ENCODE results near the gene PDE10A.

PDE10A gene

GRCh38 chr6:165677091-165677490, 14.1 kb upstream of the PDE10A start:
- no peak for DNase-seq

GRCh38 chr6:165676435-165677068, 13.5 kb upstream of the PDE10A start:
- DNase-seq: no peak

- DNase-seq: no peak
Measured at GRCh38 chr6:165675120-165675519, 12.1 kb upstream of the PDE10A start.

DNA sequence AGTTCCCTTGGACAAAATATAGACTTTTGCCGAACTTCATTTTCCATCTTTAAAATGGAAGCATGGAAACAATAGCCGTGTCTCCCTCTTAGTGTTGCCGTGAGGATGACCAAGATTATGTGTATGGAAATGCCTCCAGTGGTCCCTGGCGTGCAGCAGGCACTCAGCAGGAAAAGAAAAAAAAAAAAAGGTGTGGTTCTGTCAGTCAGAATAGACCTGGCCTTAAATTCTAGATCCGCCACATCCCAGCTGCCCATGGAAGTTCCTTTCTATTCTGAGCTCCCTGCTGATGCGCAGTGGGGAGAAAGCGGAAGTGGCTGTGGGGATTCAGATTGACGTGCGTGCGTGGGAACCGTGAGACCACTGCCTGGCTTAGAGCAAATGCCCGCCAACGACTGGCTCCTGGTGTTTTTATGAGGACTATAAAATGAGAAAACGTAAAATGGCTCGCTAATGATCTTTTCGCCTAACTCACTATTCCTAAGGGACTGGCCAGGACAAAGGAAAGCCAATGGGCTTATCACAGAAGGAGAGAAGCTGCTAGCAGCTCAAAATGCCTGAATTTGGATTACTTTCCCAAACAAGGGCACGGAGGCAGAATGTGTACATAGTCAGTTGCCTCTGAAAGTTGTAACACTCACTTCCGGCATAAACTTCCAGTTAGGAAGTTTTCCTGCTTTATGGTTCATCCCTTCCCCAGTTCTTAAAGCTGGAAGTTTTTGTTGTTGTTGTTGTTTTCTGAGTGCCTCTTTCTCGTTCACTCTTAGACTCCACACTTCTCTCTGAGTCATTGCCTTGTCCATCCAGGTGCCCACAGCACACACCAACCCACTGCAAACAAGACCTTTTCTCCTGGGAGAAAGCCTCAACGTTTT, 11.4 kb upstream of the PDE10A start:
- no peak for DNase-seq

DNA sequence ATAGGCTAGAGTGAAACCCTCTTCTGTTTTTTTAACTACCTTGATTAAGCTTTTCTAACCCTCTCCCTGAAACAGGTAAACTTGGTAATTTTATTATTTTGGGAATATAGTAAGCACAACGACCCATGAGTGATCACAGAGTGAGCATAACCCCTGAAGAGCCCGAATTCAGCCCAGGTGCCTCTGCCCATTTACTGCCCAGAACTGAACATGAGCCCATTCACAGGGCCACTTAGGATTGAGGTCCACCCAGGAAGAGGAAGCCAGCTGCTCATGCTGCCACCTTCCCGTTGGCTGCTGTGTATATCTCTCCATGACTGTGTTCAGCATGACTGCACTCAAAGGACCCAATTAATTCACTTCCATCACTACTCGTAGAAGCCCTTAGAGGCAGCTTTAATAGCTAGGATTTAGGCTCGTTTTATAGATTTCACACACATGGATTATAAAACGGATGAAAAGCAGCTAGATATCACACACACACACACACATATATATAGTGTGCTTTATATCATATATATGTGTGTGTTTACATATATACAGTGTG, 8.3 kb upstream of the PDE10A start:
- DNase-seq: no peak

DNA sequence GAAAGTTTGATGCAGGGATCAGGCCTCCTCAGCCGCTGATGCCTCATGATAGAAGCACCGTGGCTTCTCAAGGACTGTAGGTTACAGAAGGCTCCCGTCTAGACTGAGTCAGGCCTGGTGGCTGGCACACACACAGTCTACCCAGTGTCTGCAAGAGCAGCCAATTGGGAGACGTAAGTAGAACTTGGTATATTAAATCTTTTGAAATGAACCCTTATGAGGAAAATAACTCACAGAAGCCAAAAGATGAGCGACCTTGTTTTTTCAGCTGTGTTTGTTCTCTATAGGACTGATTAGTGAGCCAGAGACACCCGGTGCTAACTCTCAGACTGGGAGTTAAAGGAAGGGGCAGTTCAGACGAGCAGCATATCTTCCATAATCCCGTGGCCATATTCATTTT, 5.9 kb upstream of the PDE10A start:
- no peak for DNase-seq

GRCh38 chr6:165665384-165665672, 2.3 kb upstream of the PDE10A start:
- DNase-seq: no peak

DNA sequence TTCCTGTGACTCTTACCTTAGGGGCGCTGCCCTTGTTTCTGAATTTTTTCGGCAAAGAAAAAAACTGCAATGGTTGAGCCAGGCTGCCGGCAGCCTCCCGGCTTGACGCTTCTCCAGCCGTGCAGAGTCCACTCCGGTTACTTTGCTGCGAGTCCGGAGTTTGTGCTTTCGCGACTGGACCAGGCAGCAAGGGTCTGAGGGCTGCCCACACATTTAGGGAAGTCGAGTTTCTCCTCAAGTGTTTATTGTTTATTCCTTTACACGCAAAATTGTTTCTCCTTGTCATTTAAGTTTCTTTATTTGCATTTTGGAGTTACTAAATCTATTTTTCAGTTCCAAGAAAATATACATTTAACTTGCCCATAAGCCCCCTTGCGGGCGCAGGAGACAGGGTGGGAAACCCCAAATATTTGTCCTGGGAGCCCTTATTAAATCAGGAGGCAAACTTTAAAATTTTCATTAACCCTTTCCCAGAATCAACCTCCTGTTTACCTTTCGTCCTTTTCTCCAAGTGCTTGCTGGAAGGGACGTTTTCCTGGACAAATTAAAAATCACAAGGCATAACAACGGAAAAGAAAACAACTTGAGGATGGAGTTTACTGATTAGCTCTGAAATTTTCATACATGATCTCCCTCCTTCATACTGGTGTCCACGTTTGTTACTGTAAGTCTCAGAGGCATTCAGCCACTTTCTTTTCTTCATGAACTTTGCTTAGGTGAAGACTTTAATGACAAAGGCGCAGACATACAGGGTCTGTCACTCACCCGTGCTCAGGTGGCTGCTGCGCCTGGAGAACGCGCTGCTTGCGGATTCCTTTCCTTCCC, 1.7 kb upstream of the PDE10A start:
- no peak for DNase-seq

GRCh38 chr6:165663736-165664558, 906 bp upstream of the PDE10A start:
- no peak for DNase-seq

DNA sequence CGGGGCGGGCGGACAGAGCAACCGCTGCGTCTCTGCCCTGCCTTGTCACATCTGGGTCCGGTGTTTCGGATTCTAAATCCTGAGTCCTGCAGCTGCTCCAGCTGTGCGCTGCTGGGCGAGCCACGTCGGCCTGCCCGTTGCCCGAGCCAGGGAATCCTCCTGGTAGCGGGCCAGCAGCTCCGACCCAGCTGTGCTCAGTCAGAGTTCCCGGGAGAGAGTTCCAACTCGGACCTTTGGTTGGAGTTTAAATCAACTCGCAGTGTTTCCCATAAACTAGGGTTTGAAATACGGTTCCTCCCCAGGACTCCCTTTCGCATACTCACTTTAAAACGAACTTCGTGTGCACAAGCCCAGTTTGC, 315 bp upstream of the PDE10A start:
- no peak for DNase-seq

DNA sequence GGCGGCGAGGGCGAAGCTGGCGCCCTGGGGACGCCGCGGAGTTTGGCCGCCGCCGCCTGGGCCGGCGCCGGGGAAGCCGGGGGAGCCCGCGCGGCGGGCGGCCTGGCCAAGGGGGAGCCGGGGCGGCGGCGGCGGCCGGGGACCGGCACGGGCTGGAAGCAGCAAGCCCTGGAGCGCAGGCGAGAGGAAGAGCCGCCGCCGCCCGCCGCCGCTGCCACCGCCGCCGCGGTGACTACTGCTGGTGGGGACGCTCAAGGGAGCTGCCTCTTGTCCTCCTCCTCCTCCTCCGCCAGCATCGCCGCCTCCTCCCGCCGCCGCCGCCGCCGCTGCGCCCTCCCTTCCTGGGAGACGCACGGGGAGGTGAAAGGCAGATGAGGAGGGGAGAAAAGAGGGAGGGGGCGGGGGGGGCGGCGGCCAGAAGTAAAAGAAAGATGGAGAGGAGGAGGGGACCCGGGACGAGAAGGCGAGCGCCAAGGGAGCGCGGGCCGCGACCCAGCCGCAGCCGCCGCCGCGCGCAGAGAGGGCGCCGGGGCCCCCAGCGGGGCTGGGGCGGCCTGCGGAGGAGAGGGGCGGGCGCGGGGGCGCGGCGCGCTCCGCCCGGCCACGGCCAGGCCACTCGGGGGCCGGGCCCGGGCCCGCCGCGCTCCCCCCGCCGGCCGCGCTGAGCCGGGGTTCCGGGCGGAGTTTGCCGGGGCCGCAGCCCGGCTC, 846 bp downstream of the PDE10A start:
- DNase-seq: peak; percentile 36

DNA sequence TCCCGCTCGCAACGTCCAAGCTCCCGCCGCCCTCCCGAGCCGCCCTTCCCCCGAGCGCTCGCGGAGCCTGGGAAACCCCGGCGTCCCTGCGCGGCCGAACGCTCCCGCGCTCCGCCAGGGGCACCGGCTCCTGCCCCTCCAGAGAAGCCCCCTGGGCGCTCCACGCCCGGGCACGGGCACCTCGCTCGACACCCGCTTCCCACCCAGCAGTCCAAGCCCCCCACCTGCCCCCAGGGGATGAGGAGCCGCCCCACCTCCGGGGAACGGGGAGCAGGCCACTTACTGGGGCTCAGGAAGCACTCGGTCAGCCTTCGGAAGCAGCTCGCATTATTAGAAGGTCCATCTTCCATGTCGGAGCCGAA, 1.4 kb downstream of the PDE10A start:
- DNase-seq: no peak

DNA sequence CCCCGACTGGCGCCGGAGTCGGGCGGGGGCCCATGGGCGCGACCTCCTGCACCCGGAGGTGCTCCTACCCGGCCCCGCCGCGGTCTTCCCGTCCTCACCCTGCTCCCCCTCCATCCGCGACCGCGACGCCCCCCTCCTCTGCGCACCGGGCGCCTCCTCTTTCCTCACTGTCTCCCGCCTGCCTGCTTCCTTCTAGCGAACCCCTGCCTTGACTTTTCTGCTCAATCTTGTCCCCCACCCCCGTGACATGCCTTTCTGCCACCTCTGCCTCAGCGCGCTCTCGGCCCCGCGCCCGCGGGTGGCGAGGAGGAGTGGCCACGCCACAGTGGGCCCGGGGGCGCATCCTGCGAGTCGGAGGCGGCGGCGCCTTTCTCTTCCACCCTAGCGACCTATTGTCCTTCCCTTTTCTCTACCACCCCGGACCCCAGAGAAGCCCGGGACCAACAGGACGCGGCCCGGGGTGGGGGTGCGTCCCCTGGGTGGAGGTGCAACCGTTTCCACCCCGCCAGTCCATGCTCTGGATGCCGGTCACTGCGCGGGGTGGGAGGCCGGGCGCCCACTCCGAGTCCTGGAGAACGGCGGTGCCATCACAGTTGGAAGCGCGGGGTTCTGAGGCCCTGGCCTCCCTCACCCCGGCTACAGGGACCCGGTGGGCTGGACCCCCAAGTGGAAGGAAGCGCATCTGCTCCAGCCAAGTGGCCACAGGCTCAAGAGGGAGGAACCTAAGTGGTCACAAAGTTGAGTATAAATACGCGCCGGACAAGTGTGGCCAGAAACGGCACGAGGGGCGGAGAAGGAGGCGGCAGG, 2.0 kb downstream of the PDE10A start:
- no peak for DNase-seq

DNA sequence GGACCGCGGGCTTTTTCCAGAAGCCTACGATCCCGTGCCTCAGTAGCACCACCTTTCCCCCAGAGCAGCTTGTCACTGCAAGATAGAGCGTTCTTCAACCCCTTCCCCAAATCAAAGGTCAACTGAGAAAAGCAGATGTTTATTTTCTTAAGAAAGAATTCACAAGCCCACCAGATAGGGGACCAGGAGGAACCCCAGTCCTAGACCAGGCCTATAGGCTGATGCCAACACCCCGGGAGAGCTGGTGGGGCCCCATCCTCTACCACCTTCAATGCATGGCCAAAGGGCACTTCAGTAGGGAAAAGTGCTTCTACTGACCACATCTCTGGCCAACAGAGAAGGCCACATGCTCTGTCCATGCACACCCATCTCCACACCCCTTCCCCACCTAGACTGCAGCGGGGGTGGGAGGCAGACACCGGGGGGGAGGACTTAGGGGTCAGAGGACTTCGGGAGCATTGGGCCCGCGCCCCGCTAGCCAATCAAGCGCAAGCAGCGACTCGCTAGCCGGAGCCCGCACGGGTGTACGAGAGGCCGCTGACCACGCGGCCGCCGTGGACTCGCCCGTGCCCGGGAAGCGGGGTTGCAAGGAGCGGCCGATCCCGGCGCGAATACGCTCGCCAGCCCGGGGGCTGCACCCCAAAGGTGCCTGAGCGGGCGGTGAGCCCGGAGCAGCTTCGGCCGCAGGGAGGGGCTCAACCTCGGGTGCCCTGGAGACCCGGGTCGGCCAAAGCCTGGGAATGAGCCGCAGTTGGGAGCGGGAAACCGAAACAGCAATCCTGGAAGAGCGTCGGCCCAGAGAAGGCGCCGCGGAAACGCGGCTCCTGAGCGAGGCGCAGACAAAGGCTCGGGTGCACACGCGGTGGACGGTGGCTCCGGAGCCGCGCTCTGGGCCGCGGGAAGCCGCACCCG, 2.8 kb downstream of the PDE10A start:
- DNase-seq: no peak

DNA sequence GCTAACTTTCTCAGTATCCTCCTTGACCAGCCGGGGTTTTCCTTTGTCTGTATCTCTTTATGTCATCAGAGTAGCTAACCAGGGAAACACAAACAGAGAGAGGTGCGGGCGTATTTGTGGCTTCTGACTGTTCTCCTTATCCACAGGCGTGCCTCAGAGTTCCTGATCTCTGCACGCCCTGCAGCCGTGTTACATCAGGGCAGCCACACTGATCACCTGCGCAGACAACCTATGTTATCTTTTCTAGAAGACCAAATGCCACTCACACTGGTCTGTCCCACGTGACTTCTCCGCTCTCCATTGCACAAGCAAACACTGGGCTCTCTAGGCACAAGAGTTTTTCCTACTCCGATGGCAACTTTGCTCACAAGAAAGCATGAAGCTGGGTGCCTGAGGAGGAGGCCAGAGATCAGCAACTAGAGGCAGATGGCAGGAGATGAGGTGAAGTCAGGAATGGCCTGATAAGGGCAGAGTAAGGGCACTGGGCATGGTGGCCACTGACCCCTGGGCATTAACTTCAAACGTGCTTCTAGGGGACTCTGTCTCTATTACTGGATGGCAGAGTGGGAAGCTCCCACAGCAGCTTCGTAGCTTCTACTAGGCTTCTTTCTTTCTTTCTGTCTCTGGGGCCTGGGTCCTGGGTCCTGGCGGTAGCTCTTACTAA, 4.5 kb downstream of the PDE10A start:
- DNase-seq: no peak

- DNase-seq: no peak
Measured at GRCh38 chr6:165657325-165657680, 5.7 kb downstream of the PDE10A start.

- DNase-seq: no peak
Measured at GRCh38 chr6:165656581-165657324, 6.3 kb downstream of the PDE10A start.

- DNase-seq: no peak
Measured at GRCh38 chr6:165655191-165655590, 7.8 kb downstream of the PDE10A start.

DNA sequence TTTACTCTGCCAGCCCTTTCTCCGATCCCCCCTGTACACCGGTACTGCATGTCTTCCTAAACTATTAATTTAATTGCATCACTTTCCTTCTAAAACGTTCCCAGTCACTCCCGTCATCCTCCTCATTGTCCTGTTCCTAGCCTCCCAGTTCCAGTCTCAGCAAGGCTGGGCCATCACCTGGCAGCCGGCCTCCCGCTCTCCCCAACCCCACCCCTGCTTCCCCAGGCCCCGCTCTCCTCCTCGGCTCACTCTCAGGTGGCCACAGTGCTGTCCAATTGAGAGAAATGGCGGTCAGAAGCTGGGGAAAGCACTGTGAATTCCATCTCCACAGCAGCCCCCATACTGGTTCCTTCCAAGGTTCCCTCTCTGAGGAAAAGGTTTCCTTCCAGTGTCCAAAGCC, 8.9 kb downstream of the PDE10A start:
- DNase-seq: no peak
